ENCODE data around the gene OR13C4.

GRCh38 chr9:104555521-104555920 lies 28.5 kb upstream of the OR13C4 start:
- no peak for TF ChIP-seq POLR2A (IDR thresholded peaks at IDR 0.05; ENCODE audit: low read length)
- TF ChIP-seq GATA1 (IDR thresholded peaks at IDR 0.05; ENCODE audit: low read depth, low read length) = no peak
